GM21717 (cell line): ENCODE measurements around the gene HPCA.
"Not testable (repeated sequence)": the region's sequence is repeated elsewhere in the genome, so short reads cannot be mapped to it uniquely, and the experiment has no call there.

Experiments
- ATAC-seq: cut with Tn5 transposase; IDR thresholded peaks from one replicate; pipeline ENCODE4 v1.9.1; 2021; ENCODE audit warnings: mild to moderate bottlenecking, moderate library complexity; ENCODE audit not compliant: unreplicated experiment

Gene HPCA

DNA sequence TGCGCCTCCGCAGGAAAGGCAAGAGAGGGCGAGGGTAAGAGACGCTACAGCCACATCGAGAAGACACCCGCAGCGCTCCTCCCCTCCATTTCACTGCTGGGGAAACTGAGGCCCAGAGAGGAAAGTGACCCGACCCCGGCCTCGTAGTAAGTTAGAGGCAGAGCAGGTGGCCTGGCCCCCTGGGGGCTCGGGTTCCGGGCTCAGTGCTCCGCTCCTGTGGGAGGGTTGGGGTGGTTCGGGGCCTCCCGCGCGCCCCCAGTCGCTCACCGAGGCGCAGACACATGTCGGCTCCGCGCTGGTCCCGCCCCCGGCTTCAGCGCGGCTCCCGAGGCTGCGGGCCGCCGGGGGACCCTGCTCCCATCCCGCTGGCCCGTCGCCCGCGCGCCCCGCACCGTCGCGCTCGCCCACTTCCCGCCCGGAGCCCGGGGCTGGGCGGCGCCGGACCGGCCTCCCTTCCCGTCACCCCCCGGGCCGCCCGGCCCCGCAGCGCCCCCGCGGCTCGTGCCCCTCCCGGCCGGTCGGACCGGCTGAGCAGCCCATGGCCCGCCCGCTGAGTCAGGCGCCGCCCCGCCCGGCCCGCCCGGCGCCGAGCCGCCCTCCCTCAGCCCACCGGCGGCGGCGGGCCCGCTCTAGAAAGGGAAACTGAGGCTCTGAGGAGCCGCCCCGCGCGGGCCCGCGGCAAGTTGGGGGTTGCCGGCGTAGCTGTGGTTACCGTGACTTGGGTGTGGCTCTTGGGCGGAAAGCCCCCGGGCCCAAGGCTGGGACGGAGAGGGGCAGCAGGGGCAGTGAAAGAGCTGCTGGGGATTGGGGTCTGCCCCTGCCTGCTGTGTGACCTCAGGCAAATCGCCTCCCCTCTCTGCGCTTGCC, 14.9 kb downstream of the HPCA start, which contains the start of gene TMEM54:
Gene TMEM54, minus strand, starts transcription at position 434 of the 867 bp plus-strand sequence. Its CDS starts 151 bp downstream, at position 283.
- no peak for ATAC-seq

DNA sequence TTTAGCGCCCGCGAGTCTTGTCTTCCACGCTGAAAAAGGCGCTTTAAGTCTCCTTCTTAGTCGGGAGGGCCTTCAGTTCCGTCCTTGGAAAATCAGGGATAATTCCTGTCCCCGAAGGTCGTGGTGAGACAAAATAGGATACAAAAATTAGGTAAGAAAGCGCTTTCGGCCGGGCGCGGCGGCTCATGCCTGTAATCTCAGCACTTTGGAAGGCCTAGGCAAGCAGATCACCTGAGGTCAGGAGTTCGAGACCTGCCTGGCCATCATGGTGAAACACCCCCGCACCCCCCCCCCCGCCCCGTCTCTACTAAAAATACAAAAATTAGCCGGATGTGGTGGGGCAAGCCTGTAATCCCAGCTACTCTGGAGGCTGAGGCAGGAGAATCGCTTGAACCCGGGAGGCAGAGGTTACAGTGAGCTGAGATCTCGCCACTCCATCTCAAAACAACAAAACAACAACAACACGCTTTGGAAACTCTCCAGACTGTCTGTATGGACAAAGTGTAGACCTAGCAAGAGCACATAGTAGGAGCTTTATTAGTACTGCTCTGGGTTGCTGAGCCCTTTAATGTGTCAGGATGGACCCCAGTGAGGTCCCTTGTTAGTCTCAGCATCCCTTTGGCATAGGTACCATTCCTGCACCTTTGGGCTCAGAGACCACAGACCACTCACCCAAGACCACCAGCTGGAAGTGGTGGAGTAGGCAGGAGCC, 15.7 kb downstream of the HPCA start:
- no peak for ATAC-seq

DNA sequence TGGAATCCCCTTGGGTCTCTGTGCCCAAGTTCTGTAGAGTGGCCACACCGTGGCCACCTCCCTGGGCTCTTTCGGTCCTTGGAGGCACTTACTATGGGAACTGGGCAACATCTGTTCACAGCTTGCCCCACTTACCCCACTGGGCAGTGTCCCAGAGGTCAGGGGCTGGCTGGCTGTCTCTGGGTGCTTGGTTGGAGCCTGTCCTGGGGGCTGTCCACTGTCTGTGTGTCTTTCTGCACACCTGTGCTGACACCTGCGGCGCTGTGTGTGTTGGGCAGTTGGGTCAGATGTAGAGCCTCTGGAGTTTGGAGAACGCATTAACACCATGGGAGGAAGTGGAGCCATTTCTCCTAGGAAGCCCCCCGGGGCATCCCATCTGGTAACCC, 16.2 kb downstream of the HPCA start:
- no peak for ATAC-seq

DNA sequence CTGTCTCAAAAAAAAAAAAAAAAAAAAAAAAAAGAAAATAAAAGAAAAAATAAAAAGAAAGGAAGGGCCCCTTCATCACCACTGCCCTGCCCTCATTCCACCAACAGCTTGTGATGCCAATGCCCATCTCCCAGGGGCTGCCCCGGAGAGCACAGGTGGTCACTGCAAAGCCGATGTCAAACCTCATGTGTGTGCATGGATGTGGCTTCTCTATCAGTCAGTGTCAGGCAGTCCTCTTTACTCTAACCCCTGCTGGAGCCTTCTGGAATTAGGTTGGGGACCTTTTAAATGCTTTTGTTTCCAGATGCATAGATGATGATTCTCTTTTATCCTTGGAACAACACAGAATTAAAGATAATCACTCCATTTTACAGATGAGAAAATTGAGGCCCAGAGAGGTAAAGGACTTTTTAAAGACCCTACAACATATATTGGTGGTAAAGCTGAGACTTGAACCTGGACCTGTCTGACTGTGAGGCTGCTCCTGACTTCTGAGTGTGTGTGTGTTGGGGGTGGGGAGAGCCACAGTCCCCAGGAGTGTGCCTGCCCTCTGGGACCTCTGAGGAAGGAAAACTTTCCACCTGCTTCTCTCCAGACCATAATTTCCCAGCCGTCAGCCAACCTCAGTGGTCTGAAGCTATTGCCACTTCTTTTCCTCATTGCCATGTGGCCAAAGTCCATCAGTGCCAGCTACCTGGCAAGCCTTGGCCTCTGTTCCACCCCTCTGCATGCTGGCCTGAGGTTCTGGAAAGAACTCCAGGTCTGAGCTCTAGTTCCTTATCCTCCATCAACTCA, 17.9 kb downstream of the HPCA start:
- no peak for ATAC-seq

DNA sequence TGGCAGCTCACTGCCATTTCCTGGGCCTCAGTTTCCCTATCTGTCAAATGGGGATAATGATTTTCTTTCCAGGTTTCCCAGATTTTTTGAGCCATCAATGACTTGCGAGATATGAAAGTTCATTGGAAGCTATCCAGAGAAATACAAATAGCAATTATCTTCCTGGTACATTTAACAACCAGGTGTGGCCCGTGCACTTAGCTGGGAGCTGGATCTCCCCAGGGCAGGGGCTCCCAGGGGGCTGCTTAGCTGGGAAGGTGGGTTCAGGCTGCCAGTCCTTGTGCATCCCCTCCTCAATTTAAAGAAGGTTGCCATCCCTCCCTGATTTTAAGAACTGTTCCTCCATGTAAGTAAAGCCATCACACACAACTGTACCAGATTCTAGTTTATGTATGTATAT, 18.5 kb downstream of the HPCA start:
- ATAC-seq = no peak

DNA sequence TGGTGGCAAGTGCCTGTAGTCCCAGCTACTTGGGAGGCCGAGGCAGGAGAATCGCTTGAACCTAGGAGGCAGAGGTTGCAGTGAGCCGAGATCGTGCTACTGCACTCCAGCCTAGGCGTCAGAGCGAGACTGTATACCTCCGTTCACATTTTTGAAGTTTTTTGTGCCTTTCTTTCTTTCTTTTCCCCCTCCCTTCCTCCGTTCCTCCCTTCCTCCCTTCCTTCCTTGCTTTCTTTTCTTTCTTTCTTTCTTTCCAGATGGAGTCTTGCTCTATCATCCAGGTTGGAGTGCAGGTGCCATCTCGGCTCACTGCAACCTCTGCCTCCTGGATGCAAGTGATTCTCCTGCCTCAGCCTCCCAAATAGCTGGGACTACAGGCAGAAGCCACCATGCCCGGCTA, 19.3 kb downstream of the HPCA start:
- not testable (repeated sequence) for ATAC-seq

DNA sequence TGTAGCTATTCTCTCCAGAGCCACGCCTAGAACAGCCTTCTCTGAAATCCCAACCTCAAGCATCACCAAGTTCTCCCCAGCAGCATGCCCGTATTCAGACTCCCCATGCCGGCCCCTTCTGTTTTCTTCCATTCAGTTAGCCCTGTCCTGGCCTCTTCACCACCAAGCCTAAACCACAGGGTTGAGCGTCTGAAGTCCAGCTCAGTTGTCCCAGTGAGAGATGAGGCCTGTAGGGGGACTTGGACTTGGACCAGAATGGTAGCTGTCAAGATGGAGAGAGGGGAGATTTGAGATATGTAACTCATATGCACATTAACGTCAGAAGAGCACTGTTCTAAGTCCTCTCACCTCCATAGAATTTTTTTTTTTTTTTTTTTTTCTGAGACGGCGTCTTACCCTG, 20.4 kb downstream of the HPCA start:
- no peak for ATAC-seq

DNA sequence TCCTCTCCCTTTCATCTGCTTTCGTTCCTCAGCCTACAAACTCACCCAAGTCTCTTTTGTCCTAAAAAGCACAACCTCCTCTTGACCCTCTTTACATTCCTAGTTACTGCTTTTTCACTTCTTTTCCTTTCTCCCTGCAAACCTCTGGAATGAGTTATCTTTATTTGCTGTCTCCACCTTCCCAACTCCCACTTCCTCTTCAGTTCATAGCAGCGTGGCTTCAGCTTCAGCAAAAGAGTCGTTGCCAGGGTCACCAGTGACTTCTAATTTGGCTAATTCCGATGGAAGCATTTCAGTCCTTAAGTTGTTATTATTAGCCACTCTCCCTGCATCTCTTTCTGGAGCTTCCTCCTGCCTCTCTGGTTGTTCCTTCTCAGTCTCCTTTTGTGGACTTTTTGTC, 21.1 kb downstream of the HPCA start:
- ATAC-seq = no peak

DNA sequence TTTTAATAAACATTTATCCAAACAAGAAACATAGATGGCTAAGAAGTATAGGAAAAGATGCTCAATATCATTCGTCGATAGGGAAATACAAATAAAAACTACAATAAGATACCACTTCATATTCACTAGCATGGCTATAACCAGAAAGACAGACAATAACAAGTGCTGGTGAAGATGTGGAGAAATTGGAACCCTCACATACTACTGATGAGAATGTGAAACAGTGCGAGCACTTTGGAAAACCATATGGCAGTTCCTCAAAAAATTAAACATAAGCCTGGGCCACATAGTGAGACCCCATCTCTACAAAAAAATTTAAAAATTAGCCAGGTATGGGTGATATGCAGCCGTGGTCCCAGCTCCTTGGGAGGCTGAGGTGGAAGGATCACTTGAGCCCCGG, 24.0 kb downstream of the HPCA start:
- no peak for ATAC-seq

DNA sequence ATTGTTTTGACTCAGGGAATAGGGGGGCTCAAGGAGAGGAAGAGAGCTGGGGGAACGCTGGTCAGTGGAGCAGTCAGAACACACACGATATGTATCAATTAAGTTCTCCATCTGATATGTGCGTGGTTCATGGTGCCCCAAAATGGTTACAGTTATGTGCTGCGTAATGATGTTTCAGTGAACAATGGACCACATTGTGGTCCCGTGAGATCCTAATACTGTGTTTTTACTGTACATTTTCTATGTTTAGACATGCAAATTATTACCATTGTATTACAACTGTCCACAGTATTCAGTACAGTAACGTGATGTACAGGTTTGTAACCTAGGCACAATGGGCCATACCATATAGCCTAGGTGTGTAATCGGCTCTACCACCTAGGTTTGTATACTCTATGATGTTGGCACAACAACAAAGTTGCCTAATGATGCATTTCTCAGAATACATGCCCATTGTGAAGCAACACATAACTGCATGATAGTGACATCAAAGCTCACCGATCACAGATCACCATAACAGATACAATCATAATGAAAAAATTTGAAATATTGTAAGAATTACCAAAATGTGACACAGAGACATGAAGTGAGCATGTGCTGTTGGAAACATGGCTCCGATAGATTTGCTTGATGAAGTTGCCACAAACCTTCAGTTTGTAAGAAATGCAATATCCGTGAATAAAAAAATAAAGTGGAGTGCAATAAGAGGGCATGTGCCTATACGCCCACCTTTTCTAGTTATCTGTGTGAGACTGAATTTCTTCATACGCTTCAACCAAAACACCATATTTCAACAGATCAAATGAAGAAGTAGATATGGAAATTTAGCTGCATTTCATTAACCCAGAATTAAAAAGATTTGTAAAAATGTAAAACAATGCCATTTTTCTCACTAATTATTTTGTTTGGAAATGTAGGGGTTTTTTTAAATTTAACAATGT, 29.7 kb downstream of the HPCA start:
- ATAC-seq = no peak

DNA sequence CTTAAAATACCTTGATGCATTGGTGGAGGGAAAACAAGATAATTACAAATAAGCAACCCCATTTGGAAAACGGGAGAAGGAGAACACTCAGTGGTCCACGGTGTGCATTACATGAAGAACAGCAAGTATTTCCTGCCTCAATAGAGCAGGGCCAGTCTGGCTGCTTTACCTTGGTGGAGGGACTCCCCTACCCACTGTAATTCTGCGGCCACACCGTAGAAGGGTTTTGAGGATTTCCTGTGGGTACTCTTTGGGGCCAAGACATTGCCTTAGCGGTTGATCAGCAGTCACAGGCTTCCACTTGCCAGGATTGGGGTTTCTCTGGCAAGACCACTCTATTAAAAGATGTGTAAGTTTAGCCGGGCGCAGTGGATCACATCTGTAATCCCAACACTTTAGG, 31.2 kb downstream of the HPCA start:
- ATAC-seq = no peak

DNA sequence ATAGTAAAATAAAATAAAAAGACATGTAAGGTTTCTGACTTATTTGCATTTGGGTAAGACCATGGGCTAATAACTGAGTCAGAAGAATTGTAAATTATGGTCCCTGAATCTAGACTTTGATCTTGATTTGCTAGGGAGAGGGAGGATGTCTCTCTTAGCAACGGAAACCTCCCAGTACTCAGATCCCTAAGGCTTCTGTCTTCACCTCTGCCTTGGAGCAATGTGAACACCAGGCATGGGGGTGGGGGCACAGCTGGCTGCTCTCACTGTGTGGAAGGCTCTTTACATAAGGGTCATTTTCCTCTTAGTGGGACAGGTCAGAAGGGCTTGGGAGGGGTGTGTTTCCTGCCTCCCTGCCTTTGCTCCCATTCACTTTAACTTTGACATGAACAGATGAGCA, 31.9 kb downstream of the HPCA start:
- ATAC-seq = no peak

DNA sequence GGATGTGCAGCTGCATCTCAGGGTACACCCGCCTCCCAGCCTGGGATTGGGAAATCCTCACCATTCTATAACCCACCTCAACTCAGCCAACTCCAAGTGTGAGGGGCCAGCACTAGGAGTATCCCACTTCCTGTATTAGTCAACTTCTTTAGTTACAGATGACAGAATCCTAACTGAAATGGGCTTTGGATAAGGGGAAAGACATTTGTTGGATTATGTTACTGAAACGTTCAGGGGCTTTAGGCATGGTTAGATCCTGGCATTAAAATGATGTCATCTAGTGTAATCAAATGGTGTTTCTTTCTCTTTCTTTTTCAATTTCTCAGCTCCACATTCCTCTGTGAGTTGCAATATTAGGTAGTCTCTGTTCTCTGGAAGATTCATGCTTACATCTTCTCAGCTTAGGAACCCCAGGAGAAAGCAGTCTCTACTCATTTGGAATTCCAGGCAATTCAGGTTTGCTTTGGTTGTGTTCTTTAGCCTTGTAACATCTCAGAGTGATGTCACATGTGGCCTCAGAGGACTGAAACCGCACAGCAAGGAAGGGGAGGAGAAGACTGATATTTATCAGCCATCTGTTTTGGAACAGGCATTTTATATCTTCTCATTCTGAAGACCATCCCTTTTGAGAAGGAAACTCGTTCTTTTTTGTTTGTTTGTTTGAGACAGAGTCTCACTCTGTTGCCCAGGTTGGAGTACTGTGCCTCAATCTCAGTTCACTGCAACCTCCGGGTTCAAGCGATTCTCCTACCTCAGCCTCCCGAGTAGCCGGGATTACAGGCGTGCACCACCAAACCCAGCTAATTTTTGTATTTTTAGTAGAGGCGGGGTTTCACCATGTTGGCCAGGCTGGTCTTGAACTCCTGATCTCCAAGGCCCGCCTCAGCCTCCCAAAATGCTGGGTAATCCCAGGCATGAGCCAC, 33.8 kb downstream of the HPCA start:
- ATAC-seq = no peak

DNA sequence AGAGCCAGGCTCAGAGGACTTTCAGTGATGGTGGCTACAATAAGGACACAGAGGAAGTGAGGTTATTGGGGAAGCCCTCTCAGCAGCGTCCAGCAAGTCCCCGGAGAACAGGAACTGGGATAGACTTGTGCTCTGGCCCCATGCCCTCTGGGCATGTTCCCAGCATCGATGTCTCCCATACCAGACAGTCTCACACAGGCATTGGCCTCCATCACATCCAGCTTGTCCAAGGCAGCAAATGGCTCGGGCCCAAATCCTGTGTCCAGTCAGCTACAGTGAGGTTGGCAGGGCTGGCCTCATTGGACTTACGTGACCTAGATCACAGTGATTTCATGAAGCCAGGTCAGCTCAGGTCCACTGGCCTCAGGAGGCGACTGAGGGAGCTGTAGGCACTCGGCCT, 34.5 kb downstream of the HPCA start:
- ATAC-seq = no peak

DNA sequence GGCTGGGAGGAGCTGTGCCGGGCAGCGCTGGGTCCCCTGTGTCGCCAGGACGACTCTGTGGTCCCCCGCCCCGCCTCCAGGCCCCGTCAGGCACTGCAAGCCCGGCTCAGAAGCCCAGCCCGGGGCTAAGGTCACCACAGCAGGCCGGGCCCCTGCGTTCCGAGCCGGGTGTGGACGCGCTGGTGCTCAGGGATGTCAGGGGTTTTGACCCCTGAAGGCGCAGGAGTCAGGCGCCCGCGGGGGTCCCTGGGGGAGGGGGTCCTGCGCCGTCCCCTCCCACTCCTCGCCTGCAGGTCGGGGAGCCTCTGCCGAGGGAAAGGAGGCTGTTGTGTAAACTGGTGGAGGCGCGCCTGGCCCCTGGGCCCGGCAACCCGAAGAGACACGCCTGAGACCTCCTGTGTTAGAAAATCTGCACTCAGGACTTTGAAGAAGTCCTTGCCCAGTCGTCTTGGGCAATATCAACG, 38.6 kb downstream of the HPCA start:
- no peak for ATAC-seq

DNA sequence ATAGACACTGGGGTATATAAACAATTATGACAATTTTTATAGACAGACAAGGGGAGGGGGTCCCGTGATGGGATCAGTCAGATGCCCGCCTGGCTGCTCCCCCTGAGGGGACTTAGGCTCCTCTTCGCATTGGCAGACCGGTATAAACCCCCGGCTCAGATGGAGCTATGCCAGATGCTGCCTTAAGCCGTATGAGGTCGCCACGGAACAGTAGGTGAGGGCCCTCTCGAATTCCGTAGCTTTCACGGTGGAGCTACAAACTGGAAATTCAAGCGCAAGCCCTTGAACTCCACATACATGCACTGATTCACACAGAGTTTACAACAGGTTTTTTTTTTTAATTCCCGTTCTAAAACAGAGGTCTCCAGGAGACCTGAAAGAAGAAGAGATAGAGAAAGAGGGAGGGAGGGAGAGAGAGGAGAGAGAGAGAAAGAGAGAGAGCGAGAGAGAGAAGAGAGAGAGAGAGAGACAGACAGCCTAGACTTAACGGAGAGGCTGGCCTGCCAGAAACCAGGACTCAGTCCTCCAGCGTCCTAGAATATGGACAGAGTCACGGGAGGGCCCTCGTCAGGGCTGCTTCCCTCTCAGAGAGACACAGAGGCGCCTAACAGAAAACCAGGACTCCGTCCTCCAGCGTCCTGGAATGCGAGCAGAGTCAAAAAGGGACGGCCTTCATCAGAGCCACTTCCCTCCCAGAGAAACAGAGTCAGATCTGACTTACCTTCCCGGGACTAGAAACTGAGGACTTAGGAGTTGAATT, 39.3 kb downstream of the HPCA start:
- no peak for ATAC-seq

DNA sequence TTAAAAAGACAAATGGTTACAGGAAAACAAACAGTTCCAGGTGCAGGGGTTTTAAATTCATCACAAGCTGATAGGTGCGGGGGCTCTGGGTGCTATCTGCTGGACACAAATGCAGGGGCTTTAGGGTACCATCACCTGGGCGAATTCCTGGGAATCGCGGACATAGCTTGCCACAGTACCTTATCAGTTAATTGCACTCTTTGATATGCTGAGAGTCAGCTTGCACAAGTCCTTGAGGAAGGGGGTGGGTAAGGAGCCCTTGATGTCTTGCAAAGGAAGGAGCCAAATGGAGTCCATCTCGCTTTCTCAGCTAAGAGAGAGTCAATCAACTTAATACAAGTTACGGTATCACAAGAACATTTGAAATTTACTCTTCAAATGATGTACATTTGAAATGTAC, 40.3 kb downstream of the HPCA start:
- no peak for ATAC-seq

DNA sequence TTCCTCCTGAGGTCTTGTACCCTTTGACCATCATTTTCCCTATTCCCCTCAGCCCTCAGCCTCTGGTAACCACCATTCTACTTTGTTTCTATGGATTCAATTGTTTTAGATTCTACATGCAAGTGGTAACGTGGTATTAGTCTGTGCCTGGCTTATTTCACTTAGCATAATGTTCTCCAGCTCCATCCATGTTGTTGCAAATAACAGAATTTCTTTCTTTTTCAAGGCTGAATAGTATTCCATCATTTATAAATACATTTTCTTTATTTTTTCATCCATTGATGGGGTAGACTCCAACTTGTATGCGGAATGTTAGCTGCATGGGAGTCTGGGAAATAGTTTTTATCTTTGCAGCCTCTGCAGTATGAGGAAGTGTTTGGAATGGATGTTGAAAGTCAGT, 41.1 kb downstream of the HPCA start:
- no peak for ATAC-seq

DNA sequence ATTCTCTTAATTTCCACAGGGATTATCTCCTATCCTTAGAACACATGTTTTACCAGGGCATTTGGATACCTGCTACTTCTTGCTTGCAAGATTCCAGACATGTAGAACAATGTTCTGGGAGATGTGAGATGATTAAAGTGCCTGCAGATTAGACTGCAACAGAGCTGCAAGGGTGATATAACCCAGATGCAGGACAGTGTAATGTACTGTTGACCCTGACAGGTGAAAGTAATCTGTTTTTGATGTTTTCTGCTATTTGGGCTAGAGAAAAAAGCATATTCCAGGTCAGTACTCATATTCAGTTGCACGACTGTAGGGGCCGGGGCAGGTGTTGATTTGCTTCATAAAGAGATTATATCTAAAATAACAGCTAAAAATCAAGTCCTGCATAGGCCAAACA, 42.0 kb downstream of the HPCA start:
- no peak for ATAC-seq
